GM23338 (cell line): ENCODE measurements around the gene PRTN3. TPM values are rescaled to one million over a fixed set of nuclear protein-coding genes. Genes with fewer than 3 reads are reported as not detected.

ENCODE experiments used
- ATAC-seq: fragments of 200-7000 bp; cut with Tn5 transposase; 3 replicates; pipeline ENCODE4 v1.9.1; 2020
- DNase-seq: peaks from one replicate; pipeline ENCODE4 v3.0.0-alpha.2; 2015; ENCODE audit warnings: low spot score
- H2AFZ ChIP-seq: fragments of 200-600 bp; sonication (generic); 2 replicates; pipeline ENCODE4 v1.8.0; 2016; ENCODE audit warnings: antibody characterized with exemption, mild to moderate bottlenecking, moderate library complexity
- H3F3A ChIP-seq: fragments of 200-600 bp; sonication (generic); replicated peaks from 2 replicates; pipeline ENCODE4 v1.8.0; 2017; ENCODE audit warnings: antibody characterized with exemption, mixed run types, low read depth
- H3K27ac ChIP-seq: fragments of 200-600 bp; sonication (generic); 2 replicates; pipeline ENCODE4 v1.6.1; 2016; ENCODE audit warnings: low read depth
- H3K27me3 ChIP-seq: fragments of 200-600 bp; sonication (generic); 2 replicates; pipeline ENCODE4 v1.8.0; 2016; ENCODE audit warnings: mild to moderate bottlenecking, mixed run types, moderate library complexity; ENCODE audit not compliant: insufficient read depth
- H3K36me3 ChIP-seq: fragments of 200-600 bp; sonication (generic); 2 replicates; pipeline ENCODE4 v1.8.0; 2016; ENCODE audit warnings: mild to moderate bottlenecking; ENCODE audit not compliant: insufficient read depth
- H3K4me1 ChIP-seq: fragments of 200-600 bp; sonication (generic); 2 replicates; pipeline ENCODE4 v1.8.0; 2016; ENCODE audit warnings: mild to moderate bottlenecking, moderate library complexity; ENCODE audit not compliant: insufficient read depth
- H3K4me2 ChIP-seq: fragments of 200-600 bp; sonication (generic); 2 replicates; pipeline ENCODE4 v1.7.1; 2017; ENCODE audit warnings: mixed run types
- H3K4me3 ChIP-seq: fragments of 200-600 bp; sonication (generic); 2 replicates; pipeline ENCODE4 v1.6.1; 2016; ENCODE audit warnings: mixed run types
- H3K79me2 ChIP-seq: fragments of 200-600 bp; sonication (generic); replicated peaks from 2 replicates; pipeline ENCODE4 v1.8.0; 2017; ENCODE audit warnings: mild to moderate bottlenecking; ENCODE audit not compliant: insufficient read depth
- H3K9me2 ChIP-seq: fragments of 200-600 bp; sonication (generic); 2 replicates; pipeline ENCODE4 v1.8.0; 2017; ENCODE audit not compliant: insufficient read depth
- H4K20me1 ChIP-seq: fragments of 200-600 bp; sonication (generic); replicated peaks from 2 replicates; pipeline ENCODE4 v1.8.0; 2017; ENCODE audit warnings: mild to moderate bottlenecking; ENCODE audit not compliant: insufficient read depth
- H3K27ac Mint-ChIP-seq: 2 replicates; pipeline ENCODE4 v1.8.0; 2020; ENCODE audit warnings: inconsistent platforms, mild to moderate bottlenecking, moderate library complexity, mixed read lengths
- H3K27me3 Mint-ChIP-seq: 3 replicates; pipeline ENCODE4 v1.8.0; 2022; ENCODE audit warnings: low read depth, mild to moderate bottlenecking, moderate library complexity, mixed read lengths, inconsistent platforms; ENCODE audit not compliant: insufficient read depth, poor library complexity
- H3K36me3 Mint-ChIP-seq: 3 replicates; pipeline ENCODE4 v1.8.0; 2021; ENCODE audit warnings: low read depth, mild to moderate bottlenecking, inconsistent platforms, moderate library complexity, mixed read lengths
- H3K4me1 Mint-ChIP-seq: 3 replicates; pipeline ENCODE4 v1.8.0; 2020; ENCODE audit warnings: mild to moderate bottlenecking, inconsistent platforms, mixed read lengths
- H3K4me3 Mint-ChIP-seq: 3 replicates; pipeline ENCODE4 v1.8.0; 2021; ENCODE audit warnings: moderate library complexity, mild to moderate bottlenecking, inconsistent platforms, mixed read lengths
- H3K9me3 Mint-ChIP-seq: 3 replicates; pipeline ENCODE4 v1.8.0; 2020; ENCODE audit warnings: moderate library complexity, mild to moderate bottlenecking, inconsistent platforms, mixed read lengths
- CREB1 ChIP-seq: fragments of 250-450 bp; sonication (Bioruptor Pico); IDR thresholded peaks from 2 replicates; pipeline ENCODE4 v1.5.0; 2020; ENCODE audit warnings: low read depth, mild to moderate bottlenecking, moderate library complexity
- EZH2 ChIP-seq: fragments of 200-600 bp; sonication (generic); IDR thresholded peaks from one replicate; pipeline ENCODE4 v1.8.0; 2017; ENCODE audit warnings: antibody characterized with exemption, mild to moderate bottlenecking, low read depth; ENCODE audit not compliant: unreplicated experiment
- EZH2phosphoT487 ChIP-seq: fragments of 200-600 bp; sonication (generic); IDR thresholded peaks from one replicate; pipeline ENCODE4 v1.8.1; 2018; ENCODE audit warnings: antibody characterized with exemption; ENCODE audit not compliant: unreplicated experiment
- JUNB ChIP-seq: IDR thresholded peaks from one replicate; pipeline ENCODE4 v1.6.1; 2016; ENCODE audit warnings: antibody characterized with exemption; ENCODE audit not compliant: unreplicated experiment
- NANOG ChIP-seq: IDR thresholded peaks from 2 replicates; pipeline ENCODE4 v1.6.1; 2016; ENCODE audit warnings: antibody characterized with exemption, borderline replicate concordance
- POLR2AphosphoS5 ChIP-seq: IDR thresholded peaks from 2 replicates; pipeline ENCODE4 v1.6.1; 2016; ENCODE audit warnings: antibody characterized with exemption, low read depth
- ZNF114 ChIP-seq: fragments of 250-450 bp; sonication (Bioruptor Pico); IDR thresholded peaks from 2 replicates; pipeline ENCODE4 v1.5.0; 2020; ENCODE audit warnings: mild to moderate bottlenecking, moderate library complexity
- ZNF331 ChIP-seq: fragments of 250-450 bp; sonication (Bioruptor Pico); IDR thresholded peaks from 2 replicates; pipeline ENCODE4 v1.5.0; 2020; ENCODE audit warnings: low read depth, mild to moderate bottlenecking, moderate library complexity
- polyA plus RNA-seq: library from polyadenylated mRNA; unstranded; fragments of >200 nt; fragmentation: Nextera tagmentation; extraction: Ambion mirVana; gene quantifications from 2 replicates; pipeline ENCODE4 v1.2.1, GENCODE V29; 2016
- total RNA-seq: library from RNA; depleted of rRNA; stranded (reverse); fragments of >200 nt; shearing (Covaris generic); gene quantifications from 2 replicates; pipeline ENCODE4 v1.2.3, GENCODE V29; 2014
- TF ChIP-seq, protein P1 (sequence below): IDR thresholded peaks from 2 replicates; pipeline ENCODE4 v1.6.1; 2016; ENCODE audit warnings: antibody characterized with exemption
- TF ChIP-seq, protein P2 (sequence below), 2 experiments: fragments of 200-600 bp in 1 of 2; sonication (generic) in 1 of 2; conservative IDR thresholded peaks; 2 replicates each; pipeline versions ENCODE4 v1.5.1 to v1.6.1; 2016 to 2017; ENCODE audit warnings: antibody characterized with exemption in 2 of 2, low read depth in 2 of 2, mild to moderate bottlenecking in 2 of 2, moderate library complexity in 1 of 2
- TF ChIP-seq, protein P3 (sequence below): IDR thresholded peaks from one replicate; pipeline ENCODE4 v1.6.1; 2018; ENCODE audit warnings: antibody characterized with exemption; ENCODE audit not compliant: unreplicated experiment

Gene PRTN3
- total and polyA plus RNA-seq, 2 experiments from 2014 or later: 0.21 to 0.68 TPM

DNA sequence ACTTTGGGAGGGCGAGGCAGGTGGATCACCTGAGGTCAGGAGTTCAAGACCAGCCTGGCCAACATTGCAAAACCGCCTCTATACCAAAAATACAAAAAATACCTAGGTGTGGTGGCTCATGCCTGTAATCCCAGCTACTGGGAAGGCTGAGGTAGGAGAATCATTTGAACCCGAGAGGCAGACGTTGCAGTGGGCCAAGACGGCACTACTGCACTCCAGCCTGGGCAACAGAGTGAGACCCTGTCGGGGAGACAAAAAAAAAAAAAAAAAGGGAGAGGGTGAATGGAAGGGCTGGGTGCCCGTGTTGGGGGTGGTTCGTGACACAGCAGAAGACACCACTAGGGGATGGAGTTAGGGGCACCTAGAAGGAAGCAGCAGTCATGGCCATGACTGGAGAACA, 29.5 kb downstream of the PRTN3 start:
- no peak overlapping the region for H3K4me2 ChIP-seq
- H3F3A ChIP-seq: peaks cover 20% of the 10 kb centered on the region
- peaks cover 11% of the 10 kb centered on the region for H3K9me3 Mint-ChIP-seq
- no peak for TF ChIP-seq JUNB
- no peak for TF ChIP-seq POLR2AphosphoS5
- TF ChIP-seq, protein P1, sequence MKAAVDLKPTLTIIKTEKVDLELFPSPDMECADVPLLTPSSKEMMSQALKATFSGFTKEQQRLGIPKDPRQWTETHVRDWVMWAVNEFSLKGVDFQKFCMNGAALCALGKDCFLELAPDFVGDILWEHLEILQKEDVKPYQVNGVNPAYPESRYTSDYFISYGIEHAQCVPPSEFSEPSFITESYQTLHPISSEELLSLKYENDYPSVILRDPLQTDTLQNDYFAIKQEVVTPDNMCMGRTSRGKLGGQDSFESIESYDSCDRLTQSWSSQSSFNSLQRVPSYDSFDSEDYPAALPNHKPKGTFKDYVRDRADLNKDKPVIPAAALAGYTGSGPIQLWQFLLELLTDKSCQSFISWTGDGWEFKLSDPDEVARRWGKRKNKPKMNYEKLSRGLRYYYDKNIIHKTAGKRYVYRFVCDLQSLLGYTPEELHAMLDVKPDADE: no peak
- TF ChIP-seq CREB1 (CRISPR knock-in tag): no peak
- TF ChIP-seq, protein P2, sequence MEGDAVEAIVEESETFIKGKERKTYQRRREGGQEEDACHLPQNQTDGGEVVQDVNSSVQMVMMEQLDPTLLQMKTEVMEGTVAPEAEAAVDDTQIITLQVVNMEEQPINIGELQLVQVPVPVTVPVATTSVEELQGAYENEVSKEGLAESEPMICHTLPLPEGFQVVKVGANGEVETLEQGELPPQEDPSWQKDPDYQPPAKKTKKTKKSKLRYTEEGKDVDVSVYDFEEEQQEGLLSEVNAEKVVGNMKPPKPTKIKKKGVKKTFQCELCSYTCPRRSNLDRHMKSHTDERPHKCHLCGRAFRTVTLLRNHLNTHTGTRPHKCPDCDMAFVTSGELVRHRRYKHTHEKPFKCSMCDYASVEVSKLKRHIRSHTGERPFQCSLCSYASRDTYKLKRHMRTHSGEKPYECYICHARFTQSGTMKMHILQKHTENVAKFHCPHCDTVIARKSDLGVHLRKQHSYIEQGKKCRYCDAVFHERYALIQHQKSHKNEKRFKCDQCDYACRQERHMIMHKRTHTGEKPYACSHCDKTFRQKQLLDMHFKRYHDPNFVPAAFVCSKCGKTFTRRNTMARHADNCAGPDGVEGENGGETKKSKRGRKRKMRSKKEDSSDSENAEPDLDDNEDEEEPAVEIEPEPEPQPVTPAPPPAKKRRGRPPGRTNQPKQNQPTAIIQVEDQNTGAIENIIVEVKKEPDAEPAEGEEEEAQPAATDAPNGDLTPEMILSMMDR (conservative IDR thresholded peaks at IDR 0.05; ENCODE audit: low read depth in 2 of 2): no peak
- TF ChIP-seq ZNF114: no peak
- TF ChIP-seq EZH2phosphoT487: no peak
- TF ChIP-seq, protein P3, sequence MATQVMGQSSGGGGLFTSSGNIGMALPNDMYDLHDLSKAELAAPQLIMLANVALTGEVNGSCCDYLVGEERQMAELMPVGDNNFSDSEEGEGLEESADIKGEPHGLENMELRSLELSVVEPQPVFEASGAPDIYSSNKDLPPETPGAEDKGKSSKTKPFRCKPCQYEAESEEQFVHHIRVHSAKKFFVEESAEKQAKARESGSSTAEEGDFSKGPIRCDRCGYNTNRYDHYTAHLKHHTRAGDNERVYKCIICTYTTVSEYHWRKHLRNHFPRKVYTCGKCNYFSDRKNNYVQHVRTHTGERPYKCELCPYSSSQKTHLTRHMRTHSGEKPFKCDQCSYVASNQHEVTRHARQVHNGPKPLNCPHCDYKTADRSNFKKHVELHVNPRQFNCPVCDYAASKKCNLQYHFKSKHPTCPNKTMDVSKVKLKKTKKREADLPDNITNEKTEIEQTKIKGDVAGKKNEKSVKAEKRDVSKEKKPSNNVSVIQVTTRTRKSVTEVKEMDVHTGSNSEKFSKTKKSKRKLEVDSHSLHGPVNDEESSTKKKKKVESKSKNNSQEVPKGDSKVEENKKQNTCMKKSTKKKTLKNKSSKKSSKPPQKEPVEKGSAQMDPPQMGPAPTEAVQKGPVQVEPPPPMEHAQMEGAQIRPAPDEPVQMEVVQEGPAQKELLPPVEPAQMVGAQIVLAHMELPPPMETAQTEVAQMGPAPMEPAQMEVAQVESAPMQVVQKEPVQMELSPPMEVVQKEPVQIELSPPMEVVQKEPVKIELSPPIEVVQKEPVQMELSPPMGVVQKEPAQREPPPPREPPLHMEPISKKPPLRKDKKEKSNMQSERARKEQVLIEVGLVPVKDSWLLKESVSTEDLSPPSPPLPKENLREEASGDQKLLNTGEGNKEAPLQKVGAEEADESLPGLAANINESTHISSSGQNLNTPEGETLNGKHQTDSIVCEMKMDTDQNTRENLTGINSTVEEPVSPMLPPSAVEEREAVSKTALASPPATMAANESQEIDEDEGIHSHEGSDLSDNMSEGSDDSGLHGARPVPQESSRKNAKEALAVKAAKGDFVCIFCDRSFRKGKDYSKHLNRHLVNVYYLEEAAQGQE: no peak
- no peak for TF ChIP-seq ZNF331 (CRISPR knock-in tag)
- no peak for TF ChIP-seq EZH2
- TF ChIP-seq NANOG: no peak
- H3K27ac Mint-ChIP-seq: no peak overlapping the region
- H3K27me3 ChIP-seq: no peaks in the 10 kb centered on the region
- DNase-seq: no peak
- peaks cover 45% of the 10 kb centered on the region for H3K36me3 Mint-ChIP-seq
- no peaks in the 10 kb centered on the region for H3K36me3 ChIP-seq
- peaks cover 26% of the 10 kb centered on the region for H3K27me3 Mint-ChIP-seq
- ATAC-seq: no peak
- no peak overlapping the region for H3K27ac ChIP-seq
- no peak overlapping the region for H3K4me3 ChIP-seq
- no peaks in the 10 kb centered on the region for H3K9me2 ChIP-seq
- H3K79me2 ChIP-seq: no peaks in the 10 kb centered on the region
- H3K4me3 Mint-ChIP-seq: no peak overlapping the region
- H4K20me1 ChIP-seq: peaks cover 4% of the 10 kb centered on the region; the same call in 1 of the 2 replicates
- H3K4me1 Mint-ChIP-seq: peaks cover 5% of the 10 kb centered on the region
- no peaks in the 10 kb centered on the region for H3K4me1 ChIP-seq
- H2AFZ ChIP-seq: no peak overlapping the region
